ENCODE results near the gene ZNF516.

The ZNF516 gene

DNA sequence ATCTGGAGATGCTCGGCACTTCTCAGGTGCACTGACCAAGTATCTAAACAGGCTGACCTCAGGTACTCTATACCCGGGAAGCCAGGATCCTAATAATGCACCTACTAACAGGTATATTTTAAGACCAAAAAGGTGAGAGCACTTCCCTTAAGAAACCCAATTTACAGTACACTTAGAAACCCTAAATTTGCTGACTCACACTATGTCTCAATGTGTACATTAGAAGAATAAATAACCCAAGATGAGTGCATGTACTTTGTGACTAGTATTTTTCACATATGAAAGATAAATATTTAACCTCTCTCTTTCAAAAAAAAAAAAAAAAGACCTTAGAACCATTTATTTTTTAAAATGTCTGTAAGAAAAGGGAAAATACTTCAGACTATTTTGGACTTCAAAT, 118.8 kb downstream of the ZNF516 start:
- DNase-seq = no peak

DNA sequence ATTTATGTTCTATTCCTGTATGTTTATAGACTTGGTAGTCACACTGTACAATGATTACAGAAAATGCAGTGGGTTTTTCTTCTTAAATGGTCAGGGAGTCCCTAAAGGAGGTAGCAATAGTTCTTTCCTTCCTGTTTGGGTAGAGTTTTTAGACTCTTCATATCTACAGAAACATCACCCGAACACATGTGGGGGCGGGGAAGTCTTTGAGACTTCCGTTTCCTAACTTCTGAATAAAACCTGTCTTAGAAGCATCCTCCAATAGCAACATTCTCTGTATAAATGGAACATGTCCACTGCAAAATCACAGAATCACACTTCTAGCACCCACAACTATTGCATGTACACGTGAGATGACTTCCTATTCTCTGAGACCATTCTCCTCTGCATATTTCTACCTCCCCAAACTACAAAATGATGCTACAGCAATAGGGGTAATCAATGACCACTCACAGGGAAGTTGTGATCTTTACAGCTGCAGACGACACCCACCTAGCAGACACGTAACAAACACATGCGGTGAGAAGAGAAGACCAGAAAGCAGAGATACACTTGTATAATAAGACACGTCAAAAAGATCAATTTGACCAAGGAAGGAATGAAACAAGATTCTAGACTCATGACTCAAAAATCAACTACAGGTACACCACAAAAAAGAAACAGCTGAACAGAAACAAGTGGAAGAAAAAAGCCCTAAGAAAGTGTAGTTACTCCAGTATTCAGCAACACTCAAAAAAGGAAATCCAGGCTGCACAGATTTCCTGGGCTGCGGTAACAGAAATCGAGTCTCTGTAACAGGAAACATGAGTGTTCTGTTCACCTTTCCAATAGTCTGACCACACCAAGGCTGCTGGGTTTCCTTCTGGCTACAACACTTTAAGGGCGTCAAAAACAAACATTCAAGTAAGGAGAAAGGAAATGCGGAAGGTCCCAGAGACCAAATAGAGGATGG, 120.4 kb downstream of the ZNF516 start:
- no peak for DNase-seq

- no peak for DNase-seq
Measured at GRCh38 chr18:76373297-76373696, 121.7 kb downstream of the ZNF516 start.

DNA sequence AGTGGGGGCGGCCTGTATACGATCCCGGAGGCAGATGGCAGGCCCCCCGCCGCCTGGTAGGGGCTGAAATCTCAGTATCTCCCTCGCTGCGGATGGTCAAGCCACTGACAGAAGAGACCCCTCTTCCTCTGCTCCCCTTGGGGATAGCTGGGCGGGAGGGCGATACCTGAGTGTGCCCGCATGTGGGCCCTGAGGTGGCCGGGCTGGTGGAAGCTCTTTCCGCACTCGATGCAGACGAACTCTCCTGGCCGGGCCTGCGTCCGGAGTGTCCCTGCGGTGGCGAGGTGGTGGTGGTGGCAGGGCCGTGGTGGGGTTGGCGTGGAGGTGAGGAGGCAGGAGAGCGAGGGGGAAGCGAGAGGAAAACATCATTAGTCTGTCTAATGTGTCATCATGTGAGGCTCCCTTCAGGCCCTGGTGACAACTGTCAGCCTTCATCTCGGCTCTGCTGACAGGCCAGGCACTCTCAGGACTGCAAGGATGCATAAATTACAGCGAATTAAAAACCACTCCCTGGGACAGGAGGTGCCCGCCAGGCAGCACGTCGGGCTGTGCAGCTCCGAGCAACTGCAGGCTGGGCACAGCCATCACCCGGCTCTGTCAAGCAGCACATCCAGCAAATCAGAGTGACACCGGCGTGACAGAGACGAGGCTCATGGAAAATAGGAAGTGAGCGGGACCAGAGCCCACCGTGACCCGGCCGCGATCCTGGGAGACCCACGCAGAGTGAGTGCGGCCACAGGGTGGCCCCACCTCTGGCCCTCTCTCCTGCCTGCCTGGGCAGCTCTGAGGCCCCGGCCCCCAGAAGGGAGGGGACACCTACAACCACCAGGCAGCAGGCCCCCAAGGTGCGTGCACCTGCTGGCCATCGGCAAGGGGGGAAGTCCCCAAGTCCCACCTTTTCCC, 123.5 kb downstream of the ZNF516 start:
- no peak for DNase-seq

- no peak for DNase-seq
Measured at GRCh38 chr18:76370686-76371085, 124.4 kb downstream of the ZNF516 start.

DNA sequence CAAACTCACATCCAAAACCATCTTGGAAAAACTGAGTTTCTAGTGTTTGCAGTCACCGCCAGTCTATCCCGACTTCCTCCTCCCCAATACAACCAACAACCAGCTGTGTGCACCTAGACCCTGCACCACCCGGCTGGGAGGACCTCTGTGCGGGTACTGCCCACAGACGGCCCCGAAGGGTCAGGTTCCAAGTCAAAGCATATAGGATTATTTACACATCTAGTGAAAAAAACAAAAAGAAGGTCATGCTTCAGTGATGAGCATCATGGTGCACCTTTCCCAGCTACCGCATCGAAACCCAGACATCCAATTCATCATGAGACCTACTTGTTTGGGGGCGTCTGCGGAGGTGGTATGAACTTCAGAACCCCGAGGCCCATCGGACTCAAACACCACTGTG, 124.8 kb downstream of the ZNF516 start:
- no peak for DNase-seq

- no peak for DNase-seq
Measured at GRCh38 chr18:76369791-76370190, 125.3 kb downstream of the ZNF516 start.

DNA sequence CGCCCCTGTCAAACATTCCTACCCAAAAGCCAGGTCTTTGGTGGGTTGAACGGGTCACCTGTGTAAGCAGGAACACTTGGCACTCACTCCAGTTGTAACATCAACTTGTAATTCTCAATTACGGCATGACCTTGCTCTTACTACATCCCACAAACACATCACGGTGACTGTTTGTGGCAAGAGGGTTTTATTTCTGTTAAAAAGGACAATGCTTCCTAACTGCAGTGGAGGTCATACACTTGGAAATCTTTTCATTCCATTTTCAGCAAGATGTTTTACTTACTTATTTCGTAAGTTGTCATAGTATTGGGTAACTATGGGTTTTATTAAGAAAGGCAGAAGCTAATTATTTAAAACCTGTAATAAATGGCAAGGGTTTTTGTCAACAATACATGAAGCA, 126.1 kb downstream of the ZNF516 start:
- DNase-seq = no peak

DNA sequence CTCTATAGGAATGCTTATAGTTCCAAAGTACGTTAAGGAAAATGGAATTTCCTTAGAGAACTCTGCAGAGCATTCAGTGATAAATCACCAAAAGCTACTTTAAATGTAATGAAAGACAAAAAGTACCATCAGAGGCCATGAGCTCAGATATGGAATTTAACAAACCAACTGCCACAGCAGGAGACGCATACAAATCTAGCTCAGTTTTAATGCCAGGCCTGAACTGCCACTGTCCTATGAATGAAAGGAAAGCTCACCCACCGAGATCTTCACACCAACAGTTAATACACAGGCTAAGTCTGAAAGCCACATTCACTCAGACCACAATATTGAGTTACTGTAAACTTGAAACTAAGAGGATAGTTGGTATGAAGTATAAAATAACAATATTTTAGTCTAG, 126.8 kb downstream of the ZNF516 start:
- no peak for DNase-seq

DNA sequence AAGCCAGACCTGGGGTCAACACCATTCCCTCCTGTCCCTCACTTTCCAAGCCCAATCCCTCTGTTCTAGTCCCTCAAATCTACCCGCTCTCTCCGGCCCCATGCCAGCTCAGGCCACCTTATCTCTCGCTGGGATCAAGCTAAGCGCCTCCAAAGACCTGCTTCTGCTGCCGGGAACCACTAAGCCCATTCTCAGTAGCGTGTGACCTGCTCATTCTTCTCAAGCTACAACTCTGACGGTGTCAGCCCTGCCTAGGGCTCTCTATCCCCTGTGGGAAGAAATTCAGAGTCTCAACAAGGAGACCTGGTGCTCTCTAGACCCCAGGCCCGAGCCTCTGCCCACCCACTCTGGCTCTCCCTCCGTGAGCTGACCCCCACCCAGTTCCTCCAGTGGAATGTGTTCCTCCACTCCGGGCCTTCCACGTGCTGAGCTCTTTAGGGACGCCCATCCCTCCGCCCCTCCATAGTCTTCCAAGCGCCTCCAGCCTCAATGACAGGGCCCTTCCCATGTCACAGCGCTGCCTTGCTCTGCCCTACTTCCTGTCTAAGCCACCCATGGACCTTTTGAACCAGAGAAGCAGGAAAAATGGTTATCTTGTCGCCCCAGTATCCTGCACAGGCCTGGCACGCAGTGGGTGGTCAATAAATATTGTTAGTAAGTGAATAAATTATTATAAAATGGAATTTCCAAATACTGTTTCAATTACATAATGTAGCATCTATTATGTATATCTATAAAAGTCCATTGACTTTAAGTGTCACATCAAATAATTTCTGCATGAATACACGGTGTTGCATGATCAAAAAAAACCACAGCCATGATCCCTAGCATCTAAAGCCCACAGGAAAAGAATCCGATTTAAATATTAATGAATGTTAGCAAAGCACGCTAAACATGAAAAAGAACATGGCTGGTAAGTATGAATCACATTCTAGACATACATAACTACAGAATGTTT, 127.6 kb downstream of the ZNF516 start:
- DNase-seq = no peak

GRCh38 chr18:76365561-76365960, 129.5 kb downstream of the ZNF516 start:
- DNase-seq = no peak

DNA sequence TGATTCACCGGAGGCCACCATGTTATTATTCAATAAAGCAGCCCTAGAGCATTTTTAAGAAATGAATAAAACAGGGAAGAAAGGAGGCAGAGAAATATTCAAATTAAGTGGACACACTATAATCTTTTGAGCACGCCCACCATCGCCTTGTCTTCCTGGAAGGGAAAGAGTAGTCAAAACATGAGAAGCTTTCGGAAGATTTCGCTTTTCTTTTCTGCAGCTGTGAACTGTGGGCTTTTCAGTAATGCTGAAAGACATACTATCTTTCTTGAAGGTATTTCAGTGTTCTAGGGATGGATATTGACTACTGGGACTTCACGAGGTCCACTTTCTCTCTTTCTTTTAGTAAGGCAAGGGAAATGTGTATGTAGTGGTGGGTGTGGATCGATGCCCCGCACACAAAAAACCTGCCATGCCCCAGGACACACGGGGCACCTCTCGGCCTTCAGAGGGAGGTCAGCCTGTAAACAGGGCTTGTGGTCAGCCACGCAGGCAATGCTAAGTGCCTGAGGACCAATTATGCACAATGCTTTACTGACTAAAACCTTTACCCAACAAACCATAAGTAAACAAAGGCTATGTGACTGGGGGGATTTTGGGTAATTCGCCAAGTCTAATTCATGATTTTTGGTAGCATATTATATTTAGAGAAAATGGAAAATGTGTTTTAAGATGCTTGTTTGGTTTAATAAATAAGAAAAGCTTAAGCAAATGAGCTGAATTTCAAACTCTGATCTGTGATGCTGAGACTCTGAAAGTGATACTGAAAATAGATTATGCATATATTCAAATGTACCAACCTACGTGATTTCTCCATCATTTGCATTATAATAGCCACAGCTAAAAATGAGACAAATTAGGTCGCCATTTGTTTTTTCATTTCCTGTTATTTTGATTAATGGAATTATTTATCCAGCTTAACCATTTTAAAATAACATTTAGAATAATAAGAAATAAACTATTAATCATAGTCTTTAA, 130.5 kb downstream of the ZNF516 start:
- DNase-seq = no peak

DNA sequence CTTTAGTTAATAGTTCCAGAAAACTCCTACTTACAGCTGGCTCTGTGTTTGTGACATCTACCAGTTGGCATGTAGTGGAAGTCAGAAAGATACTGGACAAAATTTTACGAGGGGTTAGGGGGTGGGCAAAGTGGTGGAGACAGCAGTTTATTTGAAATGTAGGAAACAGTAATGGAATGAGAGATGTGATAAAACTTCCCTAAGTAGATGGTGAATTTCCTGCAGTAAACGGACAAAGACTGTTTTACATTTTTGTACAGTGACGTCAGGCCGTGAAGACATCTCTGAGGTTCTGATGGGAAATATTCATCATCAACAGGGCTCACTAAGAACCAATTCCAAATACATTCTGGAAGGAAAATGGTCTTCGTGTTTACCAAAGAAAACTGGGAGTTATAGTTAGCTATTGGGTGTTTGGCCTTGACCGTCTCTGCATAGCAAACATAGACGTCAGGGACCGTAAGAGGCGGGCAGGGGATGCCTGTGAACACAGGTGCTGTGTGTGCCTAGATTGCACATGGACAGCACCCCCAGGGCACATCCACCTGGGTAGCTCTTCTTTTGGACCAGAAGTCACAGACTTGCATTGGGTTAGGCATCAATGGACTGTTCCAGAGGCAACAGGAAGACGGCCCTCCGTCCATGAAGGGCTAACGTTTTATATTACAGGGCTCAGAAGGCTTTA, 131.5 kb downstream of the ZNF516 start:
- DNase-seq = no peak

GRCh38 chr18:76362676-76363075, 132.4 kb downstream of the ZNF516 start:
- DNase-seq = no peak

DNA sequence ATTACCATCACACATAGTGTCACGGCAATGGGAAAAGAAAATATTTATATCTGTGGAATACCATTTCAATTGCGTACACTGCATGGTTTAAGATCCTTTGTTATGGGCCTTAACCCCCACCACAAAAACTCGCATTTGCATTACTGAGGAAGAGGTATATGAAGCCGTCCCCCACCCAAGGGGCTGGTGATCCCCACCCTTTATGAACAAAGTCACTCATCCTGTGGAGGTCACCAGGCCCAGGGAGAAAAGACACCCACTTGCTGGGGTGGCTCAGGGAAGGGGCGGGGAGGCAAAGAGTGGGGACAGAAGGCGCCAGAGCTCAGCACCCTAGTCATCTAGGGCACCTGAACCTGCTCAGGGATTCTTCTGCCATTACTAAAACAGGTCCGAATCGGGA, 133.8 kb downstream of the ZNF516 start:
- DNase-seq = no peak

GRCh38 chr18:76359909-76360308, 135.1 kb downstream of the ZNF516 start:
- no peak for DNase-seq

GRCh38 chr18:76358774-76359173, 136.3 kb downstream of the ZNF516 start:
- no peak for DNase-seq

GRCh38 chr18:76357585-76358260, 137.3 kb downstream of the ZNF516 start:
- no peak for DNase-seq

- no peak for DNase-seq
Measured at GRCh38 chr18:76357174-76357573, 137.9 kb downstream of the ZNF516 start.

DNA sequence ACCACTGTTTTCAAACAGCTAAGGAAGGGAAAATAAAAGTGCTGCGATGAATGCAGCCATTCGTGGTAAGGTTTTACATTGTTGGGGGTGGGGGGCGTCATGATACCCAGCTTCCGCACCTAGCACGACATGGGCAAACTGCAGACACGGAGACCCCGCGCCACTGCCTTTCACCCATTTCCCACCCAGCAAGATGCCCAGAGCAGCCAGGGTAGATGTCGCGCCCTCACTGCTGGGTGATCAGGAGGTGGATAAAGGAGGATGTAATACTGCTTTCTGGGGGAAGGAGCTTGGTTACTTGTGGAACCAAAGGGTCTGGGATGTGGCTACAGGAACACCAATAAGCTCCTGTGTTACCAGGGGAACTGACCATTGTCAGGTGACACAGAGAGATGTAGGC, 138.4 kb downstream of the ZNF516 start:
- DNase-seq = no peak
